ENCODE results near the gene IDUA. TPM values are rescaled to one million over a fixed set of nuclear protein-coding genes. Genes with fewer than 3 reads are reported as not detected.

IDUA gene
- total RNA-seq, 1 donor from 2014 or later, result 34.3 TPM

GRCh38 chr4:959338-960139 lies 27.3 kb upstream of the IDUA start:
- intact Hi-C loops (cut with micrococcal nuclease), result loop anchor here (5.0 kb wide), 1 partner anchor 367 kb away; no protein-coding TSS in a partner anchor
- peaks cover 2% of the 10 kb centered on the region for H3K36me3 Mint-ChIP-seq (ENCODE audit: low read depth)
- no peaks in the 10 kb centered on the region for H3K9me3 Mint-ChIP-seq
- no peak overlapping the region for H3K4me3 Mint-ChIP-seq
- H3K27ac Mint-ChIP-seq, result no peak overlapping the region
- DNase-seq (ENCODE audit: low spot score), result no peak
- H3K27me3 Mint-ChIP-seq (ENCODE audit: insufficient read depth), result no peaks in the 10 kb centered on the region
- no peaks in the 10 kb centered on the region for H3K4me1 Mint-ChIP-seq (ENCODE audit: low read depth)

- H3K9me3 Mint-ChIP-seq, result no peaks in the 10 kb centered on the region
- H3K4me3 Mint-ChIP-seq, result no peak overlapping the region
Observed at GRCh38 chr4:960140-960635, 26.7 kb upstream of the IDUA start.

GRCh38 chr4:960636-961350 lies 26.1 kb upstream of the IDUA start:
- Mint-ChIP-seq H3K4me3 (no peak overlapping the region), H3K9me3 (no peaks in the 10 kb centered on the region), H3K27me3 (ENCODE audit: insufficient read depth) (no peaks in the 10 kb centered on the region), H3K4me1 (ENCODE audit: low read depth) (no peaks in the 10 kb centered on the region), H3K27ac (no peak overlapping the region), H3K36me3 (ENCODE audit: low read depth) (no peaks in the 10 kb centered on the region)
- no peak for DNase-seq (ENCODE audit: low spot score)
- intact Hi-C loops (cut with micrococcal nuclease), result loop anchor here (5.0 kb wide), 1 partner anchor 368 kb away; no protein-coding TSS in a partner anchor

More at GRCh38 chr4:960140-960635, 26.7 kb upstream of the IDUA start:
- H3K36me3 Mint-ChIP-seq (ENCODE audit: low read depth), result no peaks in the 10 kb centered on the region
- H3K27ac Mint-ChIP-seq, result no peak overlapping the region
- H3K4me1 Mint-ChIP-seq (ENCODE audit: low read depth), result no peaks in the 10 kb centered on the region
- DNase-seq (ENCODE audit: low spot score), result no peak
- no peaks in the 10 kb centered on the region for H3K27me3 Mint-ChIP-seq (ENCODE audit: insufficient read depth)
- intact Hi-C loops (cut with micrococcal nuclease), result loop anchor here (5.0 kb wide), 1 partner anchor 368 kb away; no protein-coding TSS in a partner anchor

- no peak for DNase-seq (ENCODE audit: low spot score)
- H3K4me1 Mint-ChIP-seq (ENCODE audit: low read depth), result no peaks in the 10 kb centered on the region
- intact Hi-C loops (cut with micrococcal nuclease), result loop anchor here (5.0 kb wide), 1 partner anchor 369 kb away; no protein-coding TSS in a partner anchor
- H3K9me3 Mint-ChIP-seq, result no peaks in the 10 kb centered on the region
- no peaks in the 10 kb centered on the region for H3K36me3 Mint-ChIP-seq (ENCODE audit: low read depth)
- H3K27ac Mint-ChIP-seq, result no peak overlapping the region
- no peaks in the 10 kb centered on the region for H3K27me3 Mint-ChIP-seq (ENCODE audit: insufficient read depth)
- H3K4me3 Mint-ChIP-seq, result no peak overlapping the region
Observed at GRCh38 chr4:961351-962230, 25.3 kb upstream of the IDUA start.

- Mint-ChIP-seq H3K27me3 (ENCODE audit: insufficient read depth) (no peaks in the 10 kb centered on the region), H3K36me3 (ENCODE audit: low read depth) (no peaks in the 10 kb centered on the region), H3K9me3 (no peaks in the 10 kb centered on the region), H3K4me1 (ENCODE audit: low read depth) (no peaks in the 10 kb centered on the region), H3K4me3 (no peak overlapping the region), H3K27ac (no peak overlapping the region)
- no peak for DNase-seq (ENCODE audit: low spot score)
- intact Hi-C loops (cut with micrococcal nuclease), result loop anchor here (5.0 kb wide), 1 partner anchor 370 kb away; no protein-coding TSS in a partner anchor
Observed at GRCh38 chr4:962231-963208, 24.3 kb upstream of the IDUA start.

- no peaks in the 10 kb centered on the region for H3K4me1 Mint-ChIP-seq (ENCODE audit: low read depth)
- intact Hi-C loops (cut with micrococcal nuclease), result loop anchor here (5.0 kb wide), 1 partner anchor 371 kb away; no protein-coding TSS in a partner anchor
- no peaks in the 10 kb centered on the region for H3K36me3 Mint-ChIP-seq (ENCODE audit: low read depth)
- H3K9me3 Mint-ChIP-seq, result no peaks in the 10 kb centered on the region
- no peak for DNase-seq (ENCODE audit: low spot score)
- H3K27me3 Mint-ChIP-seq (ENCODE audit: insufficient read depth), result no peaks in the 10 kb centered on the region
- H3K4me3 Mint-ChIP-seq, result no peak overlapping the region
- no peak overlapping the region for H3K27ac Mint-ChIP-seq
Observed at GRCh38 chr4:963276-964225, 23.3 kb upstream of the IDUA start.

GRCh38 chr4:964346-965025 lies 22.4 kb upstream of the IDUA start:
- H3K4me1 Mint-ChIP-seq (ENCODE audit: low read depth), result no peaks in the 10 kb centered on the region
- no peaks in the 10 kb centered on the region for H3K9me3 Mint-ChIP-seq
- H3K4me3 Mint-ChIP-seq, result no peak overlapping the region
- H3K27ac Mint-ChIP-seq, result no peak overlapping the region
- intact Hi-C loops (cut with micrococcal nuclease), result loop anchor here (5.0 kb wide), 1 partner anchor 372 kb away; no protein-coding TSS in a partner anchor
- no peak for DNase-seq (ENCODE audit: low spot score)
- no peaks in the 10 kb centered on the region for H3K27me3 Mint-ChIP-seq (ENCODE audit: insufficient read depth)
- H3K36me3 Mint-ChIP-seq (ENCODE audit: low read depth), result no peaks in the 10 kb centered on the region

GRCh38 chr4:965048-965765 lies 21.6 kb upstream of the IDUA start:
- no peak for DNase-seq (ENCODE audit: low spot score)
- no peak overlapping the region for H3K4me3 Mint-ChIP-seq
- no peaks in the 10 kb centered on the region for H3K4me1 Mint-ChIP-seq (ENCODE audit: low read depth)
- H3K27me3 Mint-ChIP-seq (ENCODE audit: insufficient read depth), result no peaks in the 10 kb centered on the region
- intact Hi-C loops (cut with micrococcal nuclease), result no loop called here
- H3K27ac Mint-ChIP-seq, result no peak overlapping the region
- H3K36me3 Mint-ChIP-seq (ENCODE audit: low read depth), result no peaks in the 10 kb centered on the region
- no peaks in the 10 kb centered on the region for H3K9me3 Mint-ChIP-seq

GRCh38 chr4:965766-966134 lies 21.1 kb upstream of the IDUA start:
- Mint-ChIP-seq H3K9me3 (no peaks in the 10 kb centered on the region), H3K27ac (no peak overlapping the region)

More at GRCh38 chr4:965766-966134, 21.1 kb upstream of the IDUA start:
- intact Hi-C loops (cut with micrococcal nuclease), result no loop called here
- DNase-seq (ENCODE audit: low spot score), result no peak
- Mint-ChIP-seq H3K36me3 (ENCODE audit: low read depth) (no peaks in the 10 kb centered on the region), H3K27me3 (ENCODE audit: insufficient read depth) (no peaks in the 10 kb centered on the region), H3K4me1 (ENCODE audit: low read depth) (no peaks in the 10 kb centered on the region), H3K4me3 (no peak overlapping the region)

All from activated T-helper 1 cell treated with anti-CD3 and anti-CD28 coated beads, Interleukin-12 subunit alpha, Interleukin-12 subunit beta, Interleukin-2, Interleukin-4 antibody, amounts not matched to agents 30 ng/mL and 10 ng/mL and 1 ng/mL, durations not matched to agents 14 hours and 24 hours and 36 hours (primary cell).